ENCODE data around the gene TGM2. TPM values are rescaled to one million over a fixed set of nuclear protein-coding genes. Genes with fewer than 3 reads are reported as not detected.

Gene TGM2
- total RNA-seq, 1 donor, result 0.73 TPM

DNA sequence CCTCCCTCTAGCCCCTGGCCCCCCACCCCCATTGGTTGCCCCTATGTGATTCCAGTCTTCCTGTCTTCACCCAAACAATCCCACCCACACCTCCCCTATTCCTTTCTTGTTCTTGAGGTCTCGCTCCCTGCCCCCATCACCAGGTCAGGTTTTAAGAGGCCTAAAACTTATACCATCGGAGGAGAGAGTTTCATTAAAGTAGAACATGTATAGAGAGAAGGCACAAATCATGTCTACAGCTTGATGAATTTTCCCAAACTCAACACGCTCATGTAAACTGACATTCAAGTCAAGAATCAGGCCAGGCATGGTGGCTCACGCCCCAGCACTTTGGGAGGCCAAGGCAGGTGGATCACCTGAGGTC lies 44.5 kb downstream of the TGM2 start:
- Histone ChIP-seq H3K27me3 (ENCODE audit: insufficient read depth, low read length) (no peaks in the 10 kb centered on the region), H3K4me3 (ENCODE audit: low read length) (no peak overlapping the region), H3K9me3 (ENCODE audit: low read depth, low read length) (no peaks in the 10 kb centered on the region), H3K4me1 (ENCODE audit: insufficient read depth, low read length) (no peaks in the 10 kb centered on the region)

DNA sequence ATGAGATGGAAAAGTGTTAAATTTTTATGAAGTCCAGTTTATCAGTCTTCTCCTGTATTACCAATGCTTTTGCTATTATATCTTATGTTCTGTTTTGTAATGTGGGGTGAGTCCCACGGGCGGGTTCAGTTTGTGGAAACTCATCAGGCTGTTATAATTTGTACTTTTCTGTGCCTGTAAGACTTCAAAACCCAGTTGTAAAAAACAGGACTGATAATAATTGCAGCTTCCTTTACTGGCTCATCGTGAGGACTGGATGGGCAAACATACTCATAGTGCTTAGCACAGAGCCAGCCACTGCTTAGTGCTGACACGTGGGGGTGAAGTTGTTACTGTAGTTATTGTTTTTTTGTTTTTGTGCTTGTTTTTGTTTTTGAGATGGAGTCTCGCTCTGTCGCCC lies 45.6 kb downstream of the TGM2 start:
- Histone ChIP-seq H3K4me3 (ENCODE audit: low read length) (no peak overlapping the region), H3K27me3 (ENCODE audit: insufficient read depth, low read length) (no peaks in the 10 kb centered on the region), H3K4me1 (ENCODE audit: insufficient read depth, low read length) (no peaks in the 10 kb centered on the region), H3K9me3 (ENCODE audit: low read depth, low read length) (no peaks in the 10 kb centered on the region)

DNA sequence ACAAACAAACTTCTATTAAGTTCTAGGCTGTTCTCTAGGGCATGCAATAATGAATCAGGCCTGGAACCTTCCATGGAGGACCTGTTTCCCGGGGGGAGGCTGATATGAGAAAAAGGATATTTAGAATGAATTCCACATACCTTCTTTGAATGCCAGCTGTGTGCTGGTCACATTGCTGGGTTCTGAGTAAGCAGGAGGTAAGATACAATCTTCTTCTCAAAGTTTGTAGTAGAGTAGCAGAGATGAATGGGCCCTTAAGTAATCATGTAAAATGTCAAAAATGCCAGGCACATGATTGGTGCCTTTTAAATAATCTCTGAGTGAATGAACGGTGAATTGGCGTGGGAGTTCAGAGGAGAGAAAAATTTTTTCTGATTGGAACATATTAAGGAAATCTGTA lies 47.4 kb downstream of the TGM2 start:
- H3K4me1 ChIP-seq (ENCODE audit: insufficient read depth, low read length), result peaks cover 9% of the 10 kb centered on the region
- no peaks in the 10 kb centered on the region for H3K9me3 ChIP-seq (ENCODE audit: low read depth, low read length)
- H3K4me3 ChIP-seq (ENCODE audit: low read length), result no peak overlapping the region
- no peaks in the 10 kb centered on the region for H3K27me3 ChIP-seq (ENCODE audit: insufficient read depth, low read length)

DNA sequence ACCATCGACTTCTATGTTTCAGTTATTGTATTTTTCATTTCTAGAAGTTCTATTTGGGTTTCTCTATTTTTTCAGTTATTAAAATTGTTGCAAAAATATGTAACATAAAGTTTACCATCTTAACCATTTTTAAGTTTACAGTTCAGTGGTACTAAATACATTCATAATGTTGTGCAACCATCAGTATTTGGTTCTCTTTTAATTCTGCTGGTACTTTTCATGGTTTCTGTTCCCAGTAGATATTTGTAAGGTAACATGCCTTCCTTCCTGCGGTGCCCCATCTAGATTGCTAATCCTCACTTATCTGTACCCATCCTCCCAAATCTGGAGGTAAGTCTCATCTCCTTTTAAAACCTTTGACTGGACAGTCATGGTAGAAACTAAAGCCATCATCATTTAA lies 47.9 kb downstream of the TGM2 start:
- H3K9me3 ChIP-seq (ENCODE audit: low read depth, low read length), result no peaks in the 10 kb centered on the region
- H3K4me1 ChIP-seq (ENCODE audit: insufficient read depth, low read length), result peaks cover 9% of the 10 kb centered on the region
- no peak overlapping the region for H3K4me3 ChIP-seq (ENCODE audit: low read length)
- no peaks in the 10 kb centered on the region for H3K27me3 ChIP-seq (ENCODE audit: insufficient read depth, low read length)

DNA sequence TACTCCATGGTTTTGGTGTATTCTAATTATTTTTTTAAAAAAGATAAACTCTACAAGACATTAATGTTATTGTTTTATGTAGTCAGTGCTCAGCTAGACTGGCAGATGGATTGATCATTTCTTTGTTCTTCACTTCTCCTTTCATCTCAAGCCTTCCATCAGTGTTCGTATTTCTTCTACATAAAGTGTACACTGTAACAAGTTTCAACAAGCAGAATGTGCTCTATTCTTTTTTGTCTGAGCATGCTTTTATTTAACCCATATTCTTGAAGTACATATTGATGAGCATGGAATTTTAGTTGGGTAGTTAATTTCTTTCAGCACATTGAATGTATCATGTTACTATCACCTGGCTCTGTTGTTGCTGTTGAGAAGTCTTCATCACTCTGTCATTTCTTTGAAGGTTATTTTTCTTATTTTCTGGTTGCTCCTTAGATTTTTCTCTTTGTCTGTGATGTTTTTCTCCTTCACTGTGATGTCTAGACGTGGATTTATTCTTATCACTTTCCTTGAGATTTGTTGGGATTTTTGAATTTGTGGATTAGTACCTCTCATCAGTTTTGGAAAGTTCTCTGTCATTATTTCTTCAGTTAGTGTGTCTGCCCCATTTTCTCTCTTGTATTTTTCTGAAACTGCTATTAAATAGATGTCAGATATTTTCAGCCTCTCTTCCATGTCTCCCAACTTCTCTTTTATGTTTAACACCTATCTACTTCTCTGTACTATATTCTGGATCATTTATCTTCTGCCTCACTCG lies 48.5 kb downstream of the TGM2 start:
- peaks cover 9% of the 10 kb centered on the region for H3K4me1 ChIP-seq (ENCODE audit: insufficient read depth, low read length)
- H3K27me3 ChIP-seq (ENCODE audit: insufficient read depth, low read length), result no peaks in the 10 kb centered on the region
- no peaks in the 10 kb centered on the region for H3K9me3 ChIP-seq (ENCODE audit: low read depth, low read length)
- H3K4me3 ChIP-seq (ENCODE audit: low read length), result no peak overlapping the region

DNA sequence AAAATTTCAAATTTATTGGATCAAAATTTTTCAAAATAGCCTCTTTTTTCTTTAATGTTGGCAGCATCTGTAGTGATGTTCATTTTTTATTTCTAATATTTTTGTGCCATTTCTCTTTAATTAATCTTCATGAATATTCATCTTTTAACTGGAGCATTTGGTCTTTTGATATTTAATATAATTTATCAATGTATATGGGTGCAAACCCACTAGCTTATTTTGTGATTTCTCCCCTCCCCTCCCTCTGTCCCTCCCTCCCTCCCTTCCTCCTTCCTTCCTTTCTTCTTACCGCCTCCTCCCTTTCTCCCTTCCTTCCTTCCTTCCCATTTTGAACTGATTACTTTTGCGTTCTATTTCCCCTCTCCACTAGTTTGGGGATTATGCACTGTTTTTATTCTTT lies 49.2 kb downstream of the TGM2 start:
- Histone ChIP-seq H3K4me1 (ENCODE audit: insufficient read depth, low read length) (peaks cover 9% of the 10 kb centered on the region), H3K4me3 (ENCODE audit: low read length) (no peak overlapping the region), H3K27me3 (ENCODE audit: insufficient read depth, low read length) (no peaks in the 10 kb centered on the region), H3K9me3 (ENCODE audit: low read depth, low read length) (no peaks in the 10 kb centered on the region)

DNA sequence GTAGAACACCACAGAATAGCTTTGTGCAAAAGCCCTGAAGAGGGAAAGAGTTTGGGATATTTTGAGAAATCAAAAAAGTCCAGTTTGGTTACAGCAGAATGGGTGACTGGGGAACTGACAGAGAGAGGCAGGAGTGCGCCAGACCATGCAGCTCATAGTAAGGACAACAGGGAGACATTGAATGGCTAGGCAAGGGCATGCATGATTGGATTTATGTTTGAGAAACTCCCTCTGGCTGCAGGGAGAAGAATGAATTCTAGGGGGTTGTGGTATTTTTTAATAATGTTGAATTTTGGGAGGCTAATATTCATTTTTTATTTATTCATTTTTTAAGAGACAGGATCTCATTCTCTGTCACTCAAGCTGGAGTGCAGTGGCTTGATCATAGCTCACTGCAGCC lies 49.9 kb downstream of the TGM2 start:
- no peaks in the 10 kb centered on the region for H3K9me3 ChIP-seq (ENCODE audit: low read depth, low read length)
- H3K27me3 ChIP-seq (ENCODE audit: insufficient read depth, low read length), result no peaks in the 10 kb centered on the region
- peaks cover 9% of the 10 kb centered on the region for H3K4me1 ChIP-seq (ENCODE audit: insufficient read depth, low read length)
- no peak overlapping the region for H3K4me3 ChIP-seq (ENCODE audit: low read length)

DNA sequence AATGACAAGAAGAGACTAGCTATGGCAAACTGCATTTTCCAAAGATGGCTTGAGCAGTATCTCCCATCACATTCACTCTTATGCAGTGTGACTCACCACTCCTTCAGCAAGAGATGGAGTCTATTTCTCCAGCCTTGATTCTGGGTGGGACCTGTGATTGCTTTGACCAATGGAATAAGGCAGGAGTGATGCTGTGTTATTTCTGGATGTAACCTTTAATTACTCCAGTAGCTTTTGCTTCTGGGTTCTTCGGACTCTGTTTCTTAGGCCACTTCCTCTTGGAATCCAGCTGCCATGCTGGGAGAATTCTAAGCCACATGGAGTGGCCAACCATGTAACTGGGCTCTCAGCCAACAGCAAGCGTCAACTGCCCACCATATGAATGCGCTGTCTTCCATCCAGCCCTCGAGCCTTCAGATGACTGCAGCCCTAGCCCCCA lies 50.7 kb downstream of the TGM2 start:
- no peaks in the 10 kb centered on the region for H3K27me3 ChIP-seq (ENCODE audit: insufficient read depth, low read length)
- no peaks in the 10 kb centered on the region for H3K9me3 ChIP-seq (ENCODE audit: low read depth, low read length)

DNA sequence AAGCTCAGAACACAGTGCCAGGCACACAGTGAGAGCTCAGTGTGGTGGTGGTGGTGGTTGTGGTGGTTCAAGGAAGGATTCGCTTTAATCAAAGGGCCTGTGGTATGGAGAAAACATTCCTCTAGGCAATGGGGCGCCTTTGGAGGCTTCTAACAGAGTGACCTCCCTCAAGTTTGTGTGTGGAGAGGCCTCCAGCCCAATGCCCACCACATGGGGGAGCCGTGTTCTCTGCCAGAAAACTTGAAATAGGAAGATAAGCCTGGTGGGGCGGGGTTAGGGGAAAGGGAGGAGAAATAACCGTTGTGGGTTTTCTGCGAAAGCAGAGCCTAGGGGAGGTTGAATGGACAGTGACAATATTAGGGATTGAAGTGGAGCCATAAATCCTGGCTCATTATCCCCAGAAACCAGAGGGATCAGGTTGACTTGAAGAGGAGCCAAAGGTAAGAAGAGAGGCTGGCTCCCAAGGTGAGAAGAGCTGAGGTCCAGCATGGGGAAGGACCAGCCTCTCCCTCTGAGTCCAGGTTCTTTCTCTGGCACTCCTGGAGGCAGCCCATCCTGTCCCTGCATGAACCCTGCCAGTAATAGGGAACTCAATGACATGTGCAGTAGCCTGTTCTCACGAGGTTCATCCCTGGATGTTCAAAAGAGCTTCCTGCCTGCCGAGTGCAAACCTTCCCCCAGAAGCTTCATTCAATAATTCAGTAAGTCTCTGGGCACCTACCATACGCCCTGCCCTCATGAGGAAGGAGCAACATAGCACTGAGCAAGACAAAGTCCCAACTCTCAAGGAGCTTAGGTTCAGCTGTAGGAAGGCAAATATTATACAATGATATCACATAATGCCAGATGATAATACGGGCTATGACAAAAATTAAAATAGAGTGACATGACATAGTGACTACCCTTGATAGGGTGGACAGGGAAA lies 51.4 kb downstream of the TGM2 start:
- no peaks in the 10 kb centered on the region for H3K27me3 ChIP-seq (ENCODE audit: insufficient read depth, low read length)
- H3K4me1 ChIP-seq (ENCODE audit: insufficient read depth, low read length), result peaks cover 9% of the 10 kb centered on the region
- H3K9me3 ChIP-seq (ENCODE audit: low read depth, low read length), result no peaks in the 10 kb centered on the region
- no peak overlapping the region for H3K4me3 ChIP-seq (ENCODE audit: low read length)

More for the DNA sequence above, 50.7 kb downstream of the TGM2 start:
- Histone ChIP-seq H3K4me3 (ENCODE audit: low read length) (no peak overlapping the region), H3K4me1 (ENCODE audit: insufficient read depth, low read length) (peaks cover 9% of the 10 kb centered on the region)

DNA sequence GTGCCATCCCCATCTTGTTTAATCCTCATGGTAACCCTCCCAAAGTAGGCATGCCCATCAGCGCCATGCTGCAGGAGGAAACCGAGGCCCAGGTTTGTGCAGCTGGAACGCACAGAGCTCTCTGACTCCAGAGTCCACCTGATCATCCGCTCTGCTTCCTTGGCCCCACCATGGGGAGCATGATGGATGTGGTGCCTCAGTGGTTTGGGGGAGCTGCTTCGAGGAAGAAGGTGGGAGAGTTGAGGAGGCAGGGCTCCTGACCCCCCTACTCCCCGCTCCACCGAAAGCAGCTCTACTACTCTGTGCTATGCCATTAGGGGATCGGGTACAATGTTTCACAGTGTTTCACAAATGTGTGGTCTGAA lies 52.2 kb downstream of the TGM2 start:
- Histone ChIP-seq H3K27me3 (ENCODE audit: insufficient read depth, low read length) (no peaks in the 10 kb centered on the region), H3K4me1 (ENCODE audit: insufficient read depth, low read length) (peaks cover 9% of the 10 kb centered on the region), H3K4me3 (ENCODE audit: low read length) (no peak overlapping the region), H3K9me3 (ENCODE audit: low read depth, low read length) (no peaks in the 10 kb centered on the region)

DNA sequence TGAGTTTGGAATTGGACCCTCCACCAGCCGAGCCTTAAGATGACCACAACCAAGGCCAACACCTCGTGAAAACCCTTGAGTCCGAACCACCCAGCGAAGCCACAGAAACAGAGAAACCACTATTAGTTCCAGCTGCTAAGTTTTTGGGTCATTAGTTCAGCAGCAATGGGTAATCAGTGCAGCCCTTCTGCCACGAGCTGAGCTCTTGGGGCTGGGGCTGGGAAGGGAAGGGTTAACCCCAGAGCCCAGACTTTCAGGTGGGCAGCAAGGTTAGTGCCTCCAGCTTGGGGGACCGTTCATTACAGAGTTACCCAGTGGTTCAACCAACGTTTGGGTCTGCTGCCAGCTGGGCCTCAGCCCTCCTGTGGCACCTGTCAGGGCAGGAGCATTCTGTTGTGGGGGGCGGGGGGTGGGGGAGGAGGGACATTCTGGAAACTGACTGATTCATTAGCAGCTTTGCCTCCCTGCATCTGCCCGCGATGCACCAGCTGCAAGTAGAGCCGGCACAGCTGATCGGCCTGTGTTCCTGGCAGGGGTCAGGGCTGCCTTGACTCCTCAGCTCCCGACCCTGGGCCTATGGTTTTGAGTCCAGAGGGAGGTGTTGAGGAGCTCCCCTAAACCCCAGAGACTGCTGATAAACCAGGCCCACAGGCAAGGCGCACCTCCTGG lies 52.7 kb downstream of the TGM2 start:
- no peaks in the 10 kb centered on the region for H3K9me3 ChIP-seq (ENCODE audit: low read depth, low read length)
- H3K4me1 ChIP-seq (ENCODE audit: insufficient read depth, low read length), result peaks cover 9% of the 10 kb centered on the region
- no peak overlapping the region for H3K4me3 ChIP-seq (ENCODE audit: low read length)
- H3K27me3 ChIP-seq (ENCODE audit: insufficient read depth, low read length), result no peaks in the 10 kb centered on the region

DNA sequence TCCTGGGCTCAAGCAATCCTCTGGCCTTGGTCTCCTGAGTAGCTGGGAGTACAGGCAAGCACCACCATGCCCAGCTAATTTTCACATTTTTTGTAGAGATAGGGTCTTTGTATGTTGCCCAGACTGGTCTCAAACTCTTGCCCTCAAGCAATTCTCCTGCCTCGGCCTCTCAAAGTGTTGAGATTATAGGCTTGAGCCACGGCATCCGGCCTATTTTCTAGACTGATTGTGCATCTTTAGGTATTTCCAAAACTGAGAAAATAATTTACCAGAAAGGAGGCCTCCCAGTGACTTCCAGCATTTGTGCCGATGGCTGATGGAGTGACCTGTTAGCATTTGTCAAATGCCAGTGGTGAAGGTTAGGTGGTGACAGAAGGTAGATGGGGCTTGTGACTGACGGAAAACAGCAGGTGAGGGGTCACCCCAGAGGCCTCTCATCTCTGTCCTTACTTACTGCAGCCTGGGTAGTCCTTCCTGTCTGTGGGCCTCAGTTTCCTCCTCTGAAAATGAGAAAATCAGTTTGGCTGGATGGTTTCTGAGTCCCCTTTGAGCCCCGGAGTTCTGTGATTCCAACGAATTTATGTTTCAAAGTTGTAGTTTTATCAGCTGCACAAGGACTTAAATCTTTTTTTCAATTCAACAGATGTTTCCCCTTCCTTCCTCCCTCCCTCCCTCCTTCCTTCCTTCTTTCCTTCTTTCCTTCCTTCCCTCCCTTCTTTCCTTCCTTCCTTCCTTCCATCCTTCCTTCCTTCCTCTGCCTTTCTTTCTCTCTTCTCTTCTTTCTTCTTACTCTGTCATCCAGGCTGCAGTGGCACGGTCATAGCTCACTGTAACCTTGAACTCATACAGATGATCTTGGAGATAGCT lies 53.5 kb downstream of the TGM2 start:
- H3K4me1 ChIP-seq (ENCODE audit: insufficient read depth, low read length), result peaks cover 9% of the 10 kb centered on the region
- no peaks in the 10 kb centered on the region for H3K27me3 ChIP-seq (ENCODE audit: insufficient read depth, low read length)
- no peaks in the 10 kb centered on the region for H3K9me3 ChIP-seq (ENCODE audit: low read depth, low read length)
- H3K4me3 ChIP-seq (ENCODE audit: low read length), result no peak overlapping the region

DNA sequence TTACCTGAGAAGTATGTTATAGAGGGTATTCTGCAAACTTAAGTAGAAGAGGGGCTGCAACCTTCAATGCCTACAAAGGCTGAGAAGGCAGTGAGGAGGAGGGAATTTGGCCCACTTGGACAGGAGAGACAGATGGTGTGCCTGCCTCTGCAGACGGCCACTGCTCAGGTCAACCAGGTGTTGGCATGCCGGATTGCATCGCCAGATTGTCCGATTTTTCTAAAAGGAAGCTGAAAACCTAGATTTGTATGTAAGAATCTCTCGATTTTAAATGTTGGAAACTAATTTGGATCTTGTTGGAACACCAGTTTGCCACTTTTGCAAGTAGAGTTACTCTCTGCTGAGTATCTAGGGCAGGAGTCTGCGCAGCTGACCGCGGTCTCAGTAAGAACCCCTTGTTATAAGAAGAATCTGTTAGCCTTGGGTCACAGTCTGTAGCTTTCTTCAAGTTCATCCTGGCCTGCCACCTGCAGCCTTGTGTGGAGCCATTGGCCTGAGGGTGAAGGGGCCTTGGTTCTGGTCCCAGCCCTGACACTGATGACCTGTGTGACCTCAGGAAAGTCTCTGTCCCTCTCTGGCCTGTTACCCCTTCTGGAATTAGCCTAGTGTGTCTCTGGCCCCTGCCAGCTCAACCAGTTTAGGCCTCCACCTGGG lies 54.4 kb downstream of the TGM2 start:
- Histone ChIP-seq H3K4me3 (ENCODE audit: low read length) (no peak overlapping the region), H3K9me3 (ENCODE audit: low read depth, low read length) (no peaks in the 10 kb centered on the region), H3K4me1 (ENCODE audit: insufficient read depth, low read length) (peaks cover 9% of the 10 kb centered on the region), H3K27me3 (ENCODE audit: insufficient read depth, low read length) (no peaks in the 10 kb centered on the region)

Data from mononuclear cell (primary cell).